Measurements from ENCODE around the gene DPH7.

GRCh38 chr9:137554349-137554748 lies 24.4 kb downstream of the DPH7 start:
- TF ChIP-seq CTCF (IDR thresholded peaks at IDR 0.05; ENCODE audit: low read depth, low read length) (no peak), POLR2A (IDR thresholded peaks at IDR 0.05; ENCODE audit: extremely low read depth, insufficient read length) (no peak), MAX (IDR thresholded peaks at IDR 0.05; ENCODE audit: low read depth, low read length) (no peak)
